ENCODE results near the gene DCST1. TPM values are rescaled to one million over a fixed set of nuclear protein-coding genes. Genes with fewer than 3 reads are reported as not detected.

DCST1 gene
- total and polyA plus RNA-seq, 2 donors (not counting 1 experiment from before 2014, with no cell fraction given) = 0.22 TPM; not detected in 1

- ChIA-PET CTCF (interaction anchor here (0.6 to 18.4 kb wide), 22 partner anchors 9 to 1289 kb away, joined by 3 to 295 read pairs (median 6); partner anchors contain the start of genes CKS1B, FLAD1, PBXIP1 and PMVK), POLR2A (interaction anchor here (0.7 to 7.4 kb wide), 12 partner anchors 11 to 138 kb away, joined by 3 to 74 read pairs (median 5); partner anchors contain the start of genes CKS1B, FLAD1, PMVK and PYGO2)
- TF ChIP-seq EZH2 (IDR thresholded peaks at IDR 0.05; ENCODE audit: borderline replicate concordance, insufficient read depth, low read depth, low read length, poor library complexity, severe bottlenecking) = no peak
- peak; percentile 79 for TF ChIP-seq CTCF (IDR thresholded peaks at IDR 0.05)
- peaks cover 28% of the 10 kb centered on the region for H3K4me1 Mint-ChIP-seq
- H3K4me3 ChIP-seq (ENCODE audit: control extremely low read depth in 1 of 5, extremely low read depth in 1 of 5, insufficient read depth in 1 of 5, low read depth in 2 of 5, low read length in 4 of 5) = peak overlapping the region; percentile 0 to 93 (median 74)
- intact Hi-C loops (cut with micrococcal nuclease) = loop anchor here (1.0 kb wide), 3 partner anchors 24 to 44 kb away; no protein-coding TSS in a partner anchor
- no peaks in the 10 kb centered on the region for H3K27me3 ChIP-seq (replicated peaks in 1 of 4; ENCODE audit: control extremely low read depth in 1 of 4, control insufficient read depth in 3 of 4, insufficient read depth in 4 of 4, low read length in 3 of 4)
- peak overlapping the region; percentile 97 for H3K4me2 ChIP-seq (replicated peaks; ENCODE audit: low read depth, low read length, poor library complexity, severe bottlenecking)
- H3K4me1 ChIP-seq (ENCODE audit: control insufficient read depth in 2 of 2, insufficient read depth in 2 of 2, low read length in 2 of 2) = peaks cover 12 to 21% of the 10 kb centered on the region in 2 donors
- H3K36me3 ChIP-seq (replicated peaks in 1 of 2; ENCODE audit: control extremely low read depth in 1 of 2, control insufficient read depth in 1 of 2, extremely low read depth in 1 of 2, insufficient read depth in 2 of 2, low read length in 1 of 2) = no peaks in the 10 kb centered on the region
- H2AFZ ChIP-seq (ENCODE audit: insufficient read depth, low read depth, low read length, poor library complexity, severe bottlenecking) = peak overlapping the region; percentile 68
- peak overlapping the region; percentile 75 for H3K9ac ChIP-seq (ENCODE audit: low read length)
- H3K27ac Mint-ChIP-seq = peak overlapping the region; percentile 84
- H3K27ac ChIP-seq (ENCODE audit: low read length in 2 of 2) = peak overlapping the region; percentile 39 to 48
- no peaks in the 10 kb centered on the region for H3K9me3 Mint-ChIP-seq (ENCODE audit: insufficient read depth)
- H3K27me3 Mint-ChIP-seq = no peaks in the 10 kb centered on the region
- no peaks in the 10 kb centered on the region for H4K20me1 ChIP-seq (ENCODE audit: control insufficient read depth, insufficient read depth, low read length, poor library complexity, severe bottlenecking)
- H3K79me2 ChIP-seq (ENCODE audit: control insufficient read depth, insufficient read depth, low read length) = peaks cover 21% of the 10 kb centered on the region
- 7% methylated on average over 34 of the region's 40 CpGs for WGBS (ENCODE audit: insufficient coverage)
- ATAC-seq (ENCODE audit: low read depth) (no peak), DNase-seq (peak; percentile 78)
- no peaks in the 10 kb centered on the region for H3K9me3 ChIP-seq (ENCODE audit: control extremely low read depth in 1 of 3, control insufficient read depth in 2 of 3, insufficient read depth in 1 of 3, low read length in 2 of 3)
- peak overlapping the region; percentile 90 for H3K4me3 Mint-ChIP-seq
Observed at GRCh38 chr1:154998818-154999570, 34.6 kb upstream of the DCST1 start.

All from B cell (primary cell).